ENCODE measurements around the gene FAM20A.
"Not testable (repeated sequence)": the region's sequence is repeated elsewhere in the genome, so short reads cannot be mapped to it uniquely, and the experiment has no call there.

Gene FAM20A

GRCh38 chr17:68492394-68493054, 108.6 kb downstream of the FAM20A start:
- not testable (repeated sequence) for DNase-seq (ENCODE audit: low read depth in 3 of 3)

DNA sequence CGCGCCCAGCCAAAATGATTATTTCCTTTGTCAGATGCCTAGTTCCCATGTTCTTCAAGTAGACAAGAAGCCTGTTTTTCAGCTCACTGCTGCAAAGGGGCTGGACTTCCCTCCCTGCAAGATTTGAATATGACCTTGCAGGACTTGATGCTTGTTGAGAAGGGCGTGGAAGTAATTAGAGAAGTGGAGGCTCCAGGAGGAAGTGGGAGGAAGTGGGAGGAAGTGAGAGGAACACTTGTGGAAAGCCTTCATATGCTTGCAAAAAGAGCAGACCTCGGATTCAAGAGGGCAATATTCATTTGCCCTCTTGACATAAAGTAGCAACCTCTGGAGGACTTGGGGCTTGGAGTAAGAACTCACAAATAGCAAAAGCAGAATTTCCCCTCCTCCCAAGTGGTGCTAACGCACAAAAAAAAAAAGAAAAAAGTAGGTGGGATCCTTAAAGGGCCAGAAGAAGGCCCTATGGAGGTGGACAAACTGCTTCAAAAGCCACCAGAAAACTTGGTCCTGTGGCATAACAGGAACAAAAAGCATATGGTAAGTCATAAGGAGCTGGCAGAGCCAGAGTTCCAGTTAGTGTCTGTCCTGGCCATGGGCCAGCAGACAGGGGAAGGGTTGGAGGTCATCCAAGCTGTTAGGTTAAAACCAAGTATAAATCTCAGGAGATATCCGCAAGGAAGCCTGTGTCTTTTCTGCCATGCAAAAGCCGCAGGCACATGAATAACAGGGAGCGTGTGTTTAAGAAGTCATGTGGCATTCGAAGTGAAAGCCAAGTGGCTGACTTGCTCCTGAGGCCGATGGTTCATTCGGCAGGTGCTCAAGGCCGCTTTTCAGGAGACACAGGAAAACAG, 109.6 kb downstream of the FAM20A start:
- DNase-seq (ENCODE audit: low read depth in 3 of 3): no peak

- no peak for DNase-seq (ENCODE audit: low read depth in 3 of 3)
Observed at GRCh38 chr17:68489919-68490318, 111.2 kb downstream of the FAM20A start.

Data from stimulated activated CD4-positive, alpha-beta T cell treated with anti-CD3 and anti-CD28 coated beads, TNF-alpha, amount 100 ng/mL, for 48 hours (primary cell).